Panc1 (cell line): ENCODE results near the gene IAH1. TPM values are rescaled to one million over a fixed set of nuclear protein-coding genes. Genes with fewer than 3 reads are reported as not detected.

ENCODE experiments used
- ATAC-seq: fragments of 200-7000 bp; cut with Tn5 transposase; 2 replicates; pipeline ENCODE4 v1.9.1; 2020; ENCODE audit warnings: mild to moderate bottlenecking, moderate library complexity
- BruUV-seq: library from RNA; stranded (reverse); fragments of 400-500 nt; replicated peaks from 2 replicates; lab custom pipeline; 2021; lab: Mats Ljungman, UMichigan
- CTCF ChIA-PET: fragments of 300-600 bp; sonication (Branson Sonifier 250); formaldehyde crosslinking; loops from one replicate; lab custom pipeline; 2022; ENCODE audit warnings: antibody characterized with exemption; lab: Charles Lee
- POLR2A ChIA-PET: fragments of 300-600 bp; sonication (Branson Sonifier 250); formaldehyde crosslinking; loops from one replicate; lab custom pipeline; 2022; ENCODE audit warnings: antibody characterized with exemption; lab: Charles Lee
- DNase-seq: peaks from one replicate; pipeline ENCODE4 v3.0.0-alpha.2; 2010; ENCODE audit warnings: low read depth, low spot score
- H3K27ac ChIP-seq: 2 replicates; pipeline ENCODE4 v1.5.1; 2011; ENCODE audit warnings: mild to moderate bottlenecking, low read length, inconsistent platforms
- H3K27me3 ChIP-seq: fragments of 200-500 bp; sonication (Bioruptor generic); 2 replicates; pipeline ENCODE4 v1.6.0; 2014; ENCODE audit warnings: low read length, inconsistent platforms; ENCODE audit not compliant: control insufficient read depth, insufficient read depth
- H3K36me3 ChIP-seq: fragments of 200-500 bp; sonication (Bioruptor generic); 2 replicates; pipeline ENCODE4 v1.5.1; 2014; ENCODE audit warnings: inconsistent platforms, mild to moderate bottlenecking, low read length, moderate library complexity; ENCODE audit not compliant: control insufficient read depth, insufficient read depth
- H3K4me1 ChIP-seq: 2 replicates; pipeline ENCODE4 v1.5.1; 2011; ENCODE audit warnings: inconsistent platforms, mild to moderate bottlenecking, low read length, moderate library complexity; ENCODE audit not compliant: control insufficient read depth, insufficient read depth
- H3K4me3 ChIP-seq, 2 experiments: 2 replicates each; pipeline ENCODE4 v1.5.1; 2011 to 2012; ENCODE audit warnings: low read depth in 2 of 2, low read length in 2 of 2, mild to moderate bottlenecking in 2 of 2, inconsistent platforms in 1 of 2, moderate library complexity in 1 of 2
- H3K9me3 ChIP-seq: fragments of 200-500 bp; sonication (Bioruptor generic); 2 replicates; pipeline ENCODE4 v1.5.1; 2014; ENCODE audit warnings: low read depth, mild to moderate bottlenecking, inconsistent platforms, low read length, moderate library complexity; ENCODE audit not compliant: control insufficient read depth, insufficient read depth
- CTCF ChIP-seq: fragments of 450-650 bp; IDR thresholded peaks from 2 replicates; pipeline ENCODE4 v1.5.1; 2017; ENCODE audit warnings: mild to moderate bottlenecking
- POLR2AphosphoS5 ChIP-seq: IDR thresholded peaks from 2 replicates; pipeline ENCODE4 v1.6.1; 2012; ENCODE audit warnings: mild to moderate bottlenecking, low read depth, low read length, moderate library complexity
- SIN3A ChIP-seq: IDR thresholded peaks from 2 replicates; pipeline ENCODE4 v1.6.1; 2012; ENCODE audit warnings: low read depth, mild to moderate bottlenecking, low read length, moderate library complexity, borderline replicate concordance; ENCODE audit not compliant: insufficient read depth
- TCF7L2 ChIP-seq: IDR thresholded peaks from 2 replicates; pipeline ENCODE4 v1.6.1; 2011; ENCODE audit warnings: mild to moderate bottlenecking, low read depth, low read length, inconsistent platforms
- in situ Hi-C: cut with HindIII; loops from 2 replicates; pipeline ENCODE4 v1.10.0; 2016; ENCODE audit warnings: low sequenced_read_pairs, low pct_unique_long_range_greater_than_20kb
- intact Hi-C: fragments of 100-400 bp; cut with micrococcal nuclease; formaldehyde crosslinking; loops from one replicate; pipeline ENCODE4 v1.10.0; 2022; ENCODE audit not compliant: unreplicated experiment
- total RNA-seq: library from RNA; stranded (reverse); gene quantifications from one replicate; pipeline ENCODE4 v1.2.1, GENCODE V29; 2021; ENCODE audit not compliant: unreplicated experiment
- TF ChIP-seq, protein P1 (sequence below), 2 experiments: IDR thresholded peaks; 2 replicates each; pipeline ENCODE4 v1.6.1; 2011 to 2012; ENCODE audit warnings: low read depth in 2 of 2, control low read depth in 1 of 2, low read length in 1 of 2, mild to moderate bottlenecking in 1 of 2, moderate library complexity in 1 of 2; ENCODE audit not compliant: insufficient read depth in 1 of 2

IAH1 gene
- total RNA-seq, 1 experiment from 2014 or later = 72.2 TPM

DNA sequence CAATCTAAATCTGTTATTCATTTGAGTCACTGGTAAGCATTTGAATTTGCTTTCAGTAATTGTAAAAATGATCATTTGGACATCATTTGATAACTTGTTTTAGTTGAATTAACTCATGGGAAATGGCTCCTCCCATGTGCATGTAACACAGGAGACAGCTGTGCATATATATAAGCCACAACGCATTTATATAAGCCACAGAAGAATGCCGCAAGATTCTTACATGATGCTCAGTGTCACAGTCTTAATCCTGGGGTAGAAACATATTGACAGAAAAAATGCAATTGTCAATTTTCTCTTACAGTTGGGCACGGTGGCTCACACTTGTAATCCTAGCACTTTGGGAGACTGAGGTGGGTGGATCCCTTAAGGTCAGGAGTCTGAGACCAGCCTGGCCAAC, 13.3 kb upstream of the IAH1 start:
- intact Hi-C loops (no loop called here), in situ Hi-C loops (no loop called here)
- no peak for ATAC-seq
- CTCF ChIA-PET = no interaction called here
- TF ChIP-seq TCF7L2 = no peak
- TF ChIP-seq, protein P1, sequence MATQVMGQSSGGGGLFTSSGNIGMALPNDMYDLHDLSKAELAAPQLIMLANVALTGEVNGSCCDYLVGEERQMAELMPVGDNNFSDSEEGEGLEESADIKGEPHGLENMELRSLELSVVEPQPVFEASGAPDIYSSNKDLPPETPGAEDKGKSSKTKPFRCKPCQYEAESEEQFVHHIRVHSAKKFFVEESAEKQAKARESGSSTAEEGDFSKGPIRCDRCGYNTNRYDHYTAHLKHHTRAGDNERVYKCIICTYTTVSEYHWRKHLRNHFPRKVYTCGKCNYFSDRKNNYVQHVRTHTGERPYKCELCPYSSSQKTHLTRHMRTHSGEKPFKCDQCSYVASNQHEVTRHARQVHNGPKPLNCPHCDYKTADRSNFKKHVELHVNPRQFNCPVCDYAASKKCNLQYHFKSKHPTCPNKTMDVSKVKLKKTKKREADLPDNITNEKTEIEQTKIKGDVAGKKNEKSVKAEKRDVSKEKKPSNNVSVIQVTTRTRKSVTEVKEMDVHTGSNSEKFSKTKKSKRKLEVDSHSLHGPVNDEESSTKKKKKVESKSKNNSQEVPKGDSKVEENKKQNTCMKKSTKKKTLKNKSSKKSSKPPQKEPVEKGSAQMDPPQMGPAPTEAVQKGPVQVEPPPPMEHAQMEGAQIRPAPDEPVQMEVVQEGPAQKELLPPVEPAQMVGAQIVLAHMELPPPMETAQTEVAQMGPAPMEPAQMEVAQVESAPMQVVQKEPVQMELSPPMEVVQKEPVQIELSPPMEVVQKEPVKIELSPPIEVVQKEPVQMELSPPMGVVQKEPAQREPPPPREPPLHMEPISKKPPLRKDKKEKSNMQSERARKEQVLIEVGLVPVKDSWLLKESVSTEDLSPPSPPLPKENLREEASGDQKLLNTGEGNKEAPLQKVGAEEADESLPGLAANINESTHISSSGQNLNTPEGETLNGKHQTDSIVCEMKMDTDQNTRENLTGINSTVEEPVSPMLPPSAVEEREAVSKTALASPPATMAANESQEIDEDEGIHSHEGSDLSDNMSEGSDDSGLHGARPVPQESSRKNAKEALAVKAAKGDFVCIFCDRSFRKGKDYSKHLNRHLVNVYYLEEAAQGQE (IDR thresholded peaks at IDR 0.05; ENCODE audit: insufficient read depth in 1 of 2, low read depth in 2 of 2, low read length in 1 of 2) = no peak
- no peak for DNase-seq
- Histone ChIP-seq H3K36me3 (peaks cover 8% of the 10 kb centered on the region), H3K4me3 (no peak overlapping the region), H3K27ac (no peak overlapping the region), H3K4me1 (no peaks in the 10 kb centered on the region), H3K9me3 (no peaks in the 10 kb centered on the region), H3K27me3 (no peaks in the 10 kb centered on the region)
- no TSS peak for BruUV-seq
- POLR2A ChIA-PET = no interaction called here

DNA sequence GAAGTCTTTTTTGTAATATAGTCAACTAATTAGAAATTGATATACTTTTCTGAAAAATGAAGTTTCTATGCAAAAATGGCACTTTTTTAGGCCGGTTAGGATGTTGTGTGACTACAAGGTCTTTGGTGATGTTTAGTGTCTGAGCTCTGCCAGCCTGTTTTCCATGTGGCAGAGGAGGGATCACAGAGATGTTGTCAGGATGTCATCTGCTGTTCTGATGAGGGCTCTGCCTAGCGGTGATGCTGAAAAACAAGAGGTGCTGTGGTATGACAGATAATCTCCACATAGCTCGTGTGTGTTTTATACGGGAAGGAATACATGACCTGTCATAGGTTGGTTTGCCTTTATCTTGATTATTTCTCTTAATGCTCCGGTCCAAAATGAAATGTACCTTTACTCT, 12.0 kb upstream of the IAH1 start:
- no peaks in the 10 kb centered on the region for H3K4me1 ChIP-seq
- no peak overlapping the region for H3K27ac ChIP-seq
- no peaks in the 10 kb centered on the region for H3K36me3 ChIP-seq
- ChIA-PET CTCF (no interaction called here), POLR2A (no interaction called here)
- no peak overlapping the region for H3K4me3 ChIP-seq
- no peaks in the 10 kb centered on the region for H3K9me3 ChIP-seq
- in situ Hi-C loops (no loop called here), intact Hi-C loops (no loop called here)
- no peaks in the 10 kb centered on the region for H3K27me3 ChIP-seq
- no peak for ATAC-seq
- DNase-seq = no peak
- no TSS peak for BruUV-seq
- TF ChIP-seq POLR2AphosphoS5 = no peak
- no peak for TF ChIP-seq CTCF
- TF ChIP-seq, protein P1 (IDR thresholded peaks at IDR 0.05; ENCODE audit: insufficient read depth in 1 of 2, low read depth in 2 of 2, low read length in 1 of 2) = no peak
- TF ChIP-seq SIN3A = no peak
- no peak for TF ChIP-seq TCF7L2
